HG02884 (cell line): Measurements from ENCODE around the gene TEX2.
"Not testable (repeated sequence)": the region's sequence is repeated elsewhere in the genome, so short reads cannot be mapped to it uniquely, and the experiment has no call there.

Experiments
- ATAC-seq: cut with Tn5 transposase; IDR thresholded peaks from one replicate; pipeline ENCODE4 v1.9.1; 2021; ENCODE audit warnings: mild to moderate bottlenecking, moderate library complexity; ENCODE audit not compliant: unreplicated experiment

TEX2 gene

GRCh38 chr17:64240741-64241347 lies 22.2 kb downstream of the TEX2 start:
- no peak for ATAC-seq

GRCh38 chr17:64240261-64240740 lies 22.8 kb downstream of the TEX2 start:
- no peak for ATAC-seq

- ATAC-seq: not testable (repeated sequence)
Observed at GRCh38 chr17:64238449-64238848, 24.6 kb downstream of the TEX2 start.

- ATAC-seq: no peak
Observed at GRCh38 chr17:64236827-64237403, 26.1 kb downstream of the TEX2 start.

- no peak for ATAC-seq
Observed at GRCh38 chr17:64234961-64235360, 28.1 kb downstream of the TEX2 start.

GRCh38 chr17:64232466-64233262 lies 30.4 kb downstream of the TEX2 start:
- ATAC-seq: no peak

GRCh38 chr17:64231567-64232141 lies 31.4 kb downstream of the TEX2 start:
- no peak for ATAC-seq

GRCh38 chr17:64230791-64231408 lies 32.2 kb downstream of the TEX2 start:
- no peak for ATAC-seq

- no peak for ATAC-seq
Observed at GRCh38 chr17:64229815-64230728, 33.0 kb downstream of the TEX2 start.

GRCh38 chr17:64226132-64226531 lies 36.9 kb downstream of the TEX2 start:
- ATAC-seq: no peak

GRCh38 chr17:64225410-64225809 lies 37.6 kb downstream of the TEX2 start:
- no peak for ATAC-seq

- ATAC-seq: no peak
Observed at GRCh38 chr17:64223931-64224629, 39.0 kb downstream of the TEX2 start.

GRCh38 chr17:64223283-64223682 lies 39.8 kb downstream of the TEX2 start:
- ATAC-seq: no peak

GRCh38 chr17:64221679-64222078 lies 41.4 kb downstream of the TEX2 start:
- no peak for ATAC-seq

GRCh38 chr17:64220604-64221003 lies 42.5 kb downstream of the TEX2 start:
- ATAC-seq: not testable (repeated sequence)

- no peak for ATAC-seq
Observed at GRCh38 chr17:64219571-64219970, 43.5 kb downstream of the TEX2 start.

- peak; percentile 72 for ATAC-seq
Observed at GRCh38 chr17:64218066-64218465, 45.0 kb downstream of the TEX2 start.

GRCh38 chr17:64217249-64217691 lies 45.8 kb downstream of the TEX2 start:
- ATAC-seq: no peak
